SK-N-SH (cell line): Measurements from ENCODE around the gene KEAP1.
"Not testable (repeated sequence)": the region's sequence is repeated elsewhere in the genome, so short reads cannot be mapped to it uniquely, and the experiment has no call there.

Experiments
- CHD2 ChIP-seq: fragments of 150-350 bp; IDR thresholded peaks from 2 replicates; pipeline ENCODE4 v1.6.1; 2018; ENCODE audit warnings: low read length; ENCODE audit not compliant: partially characterized antibody
- CTCF ChIP-seq: fragments of 200-600 bp; sonication (generic); IDR thresholded peaks from 2 replicates; pipeline ENCODE4 v1.6.1; 2017; ENCODE audit warnings: antibody characterized with exemption, mild to moderate bottlenecking, moderate library complexity
- EP300 ChIP-seq, 2 experiments: IDR thresholded peaks; 2 replicates each; pipeline versions ENCODE4 v1.4.0 to v1.6.1; 2012; ENCODE audit warnings: borderline replicate concordance in 1 of 2, low read depth in 1 of 2, low read length in 1 of 2
- EZH2phosphoT487 ChIP-seq: fragments of 200-600 bp; sonication (generic); IDR thresholded peaks from 2 replicates; pipeline ENCODE4 v1.6.1; 2017; ENCODE audit warnings: low read depth, mixed run types, mild to moderate bottlenecking, antibody characterized with exemption, moderate library complexity, borderline replicate concordance
- FOXM1 ChIP-seq: IDR thresholded peaks from 2 replicates; pipeline ENCODE4 v1.4.0; 2012; ENCODE audit warnings: low read depth, mild to moderate bottlenecking
- MEF2A ChIP-seq: IDR thresholded peaks from 2 replicates; pipeline ENCODE4 v1.4.0; 2012; ENCODE audit warnings: low read depth, borderline replicate concordance
- NRF1 ChIP-seq: IDR thresholded peaks from 2 replicates; pipeline ENCODE4 v1.6.1; 2012; ENCODE audit warnings: low read depth, mild to moderate bottlenecking, low read length
- POLR2AphosphoS5 ChIP-seq: IDR thresholded peaks from 2 replicates; pipeline ENCODE4 v1.6.1; 2012; ENCODE audit warnings: low read depth, low read length
- RFX5 ChIP-seq: IDR thresholded peaks from 2 replicates; pipeline ENCODE4 v1.6.1; 2012; ENCODE audit warnings: mild to moderate bottlenecking, improper control_type of control experiment, low read length
- YY1 ChIP-seq: IDR thresholded peaks from 2 replicates; pipeline ENCODE4 v1.4.0; 2012; ENCODE audit warnings: low read depth, mild to moderate bottlenecking
- TF ChIP-seq, protein P1 (sequence below): IDR thresholded peaks from 2 replicates; pipeline ENCODE4 v1.6.1; 2012; ENCODE audit warnings: mild to moderate bottlenecking, low read depth, low read length, moderate library complexity

GRCh38 chr19:10462042-10462441 is 41.1 kb downstream of the KEAP1 start:
- TF ChIP-seq, protein P1, sequence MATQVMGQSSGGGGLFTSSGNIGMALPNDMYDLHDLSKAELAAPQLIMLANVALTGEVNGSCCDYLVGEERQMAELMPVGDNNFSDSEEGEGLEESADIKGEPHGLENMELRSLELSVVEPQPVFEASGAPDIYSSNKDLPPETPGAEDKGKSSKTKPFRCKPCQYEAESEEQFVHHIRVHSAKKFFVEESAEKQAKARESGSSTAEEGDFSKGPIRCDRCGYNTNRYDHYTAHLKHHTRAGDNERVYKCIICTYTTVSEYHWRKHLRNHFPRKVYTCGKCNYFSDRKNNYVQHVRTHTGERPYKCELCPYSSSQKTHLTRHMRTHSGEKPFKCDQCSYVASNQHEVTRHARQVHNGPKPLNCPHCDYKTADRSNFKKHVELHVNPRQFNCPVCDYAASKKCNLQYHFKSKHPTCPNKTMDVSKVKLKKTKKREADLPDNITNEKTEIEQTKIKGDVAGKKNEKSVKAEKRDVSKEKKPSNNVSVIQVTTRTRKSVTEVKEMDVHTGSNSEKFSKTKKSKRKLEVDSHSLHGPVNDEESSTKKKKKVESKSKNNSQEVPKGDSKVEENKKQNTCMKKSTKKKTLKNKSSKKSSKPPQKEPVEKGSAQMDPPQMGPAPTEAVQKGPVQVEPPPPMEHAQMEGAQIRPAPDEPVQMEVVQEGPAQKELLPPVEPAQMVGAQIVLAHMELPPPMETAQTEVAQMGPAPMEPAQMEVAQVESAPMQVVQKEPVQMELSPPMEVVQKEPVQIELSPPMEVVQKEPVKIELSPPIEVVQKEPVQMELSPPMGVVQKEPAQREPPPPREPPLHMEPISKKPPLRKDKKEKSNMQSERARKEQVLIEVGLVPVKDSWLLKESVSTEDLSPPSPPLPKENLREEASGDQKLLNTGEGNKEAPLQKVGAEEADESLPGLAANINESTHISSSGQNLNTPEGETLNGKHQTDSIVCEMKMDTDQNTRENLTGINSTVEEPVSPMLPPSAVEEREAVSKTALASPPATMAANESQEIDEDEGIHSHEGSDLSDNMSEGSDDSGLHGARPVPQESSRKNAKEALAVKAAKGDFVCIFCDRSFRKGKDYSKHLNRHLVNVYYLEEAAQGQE, result not testable (repeated sequence)
- TF ChIP-seq MEF2A; CTCF; YY1; EZH2phosphoT487; RFX5; NRF1; CHD2; EP300 (IDR thresholded peaks at IDR 0.05; ENCODE audit: borderline replicate concordance in 1 of 2, low read depth in 1 of 2, low read length in 1 of 2); POLR2AphosphoS5; FOXM1: not testable (repeated sequence)
